DOHH2 (cell line): ENCODE measurements around the gene OR51B5.
"Not testable (repeated sequence)": the region's sequence is repeated elsewhere in the genome, so short reads cannot be mapped to it uniquely, and the experiment has no call there.

Source experiments
- H3F3A ChIP-seq: fragments of 200-600 bp; sonication (generic), shearing (Covaris generic); 2 replicates; pipeline ENCODE4 v1.6.0; 2016; ENCODE audit warnings: antibody characterized with exemption, mild to moderate bottlenecking; ENCODE audit not compliant: control insufficient read depth, insufficient read depth
- H3K27ac ChIP-seq: fragments of 200-600 bp; sonication (generic); 2 replicates; pipeline ENCODE4 v1.5.1; 2014; ENCODE audit warnings: low read depth, mild to moderate bottlenecking, low read length, moderate library complexity
- H3K27me3 ChIP-seq: fragments of 200-600 bp; sonication (generic); 2 replicates; pipeline ENCODE4 v1.6.1; 2014; ENCODE audit warnings: mild to moderate bottlenecking, low read length, mixed read lengths; ENCODE audit not compliant: control insufficient read depth
- H3K36me3 ChIP-seq: fragments of 200-600 bp; sonication (generic); 2 replicates; pipeline ENCODE4 v1.6.1; 2014; ENCODE audit warnings: mild to moderate bottlenecking, low read length, moderate library complexity, mixed read lengths; ENCODE audit not compliant: control insufficient read depth
- H3K4me1 ChIP-seq: fragments of 200-600 bp; sonication (generic); 2 replicates; pipeline ENCODE4 v1.6.1; 2014; ENCODE audit warnings: mild to moderate bottlenecking, low read length, mixed read lengths; ENCODE audit not compliant: control insufficient read depth
- H3K4me2 ChIP-seq: fragments of 200-600 bp; sonication (generic); 2 replicates; pipeline ENCODE4 v1.6.0; 2014; ENCODE audit warnings: mild to moderate bottlenecking, low read length, moderate library complexity
- H3K4me3 ChIP-seq: fragments of 200-600 bp; sonication (generic); 2 replicates; pipeline ENCODE4 v1.5.1; 2014; ENCODE audit warnings: mild to moderate bottlenecking, low read length, mixed read lengths
- H3K79me2 ChIP-seq: fragments of 200-600 bp; sonication (generic); 2 replicates; pipeline ENCODE4 v1.6.1; 2014; ENCODE audit warnings: mild to moderate bottlenecking, low read length, mixed read lengths; ENCODE audit not compliant: control insufficient read depth
- H3K9me2 ChIP-seq: fragments of 200-600 bp; sonication (generic); replicated peaks from 2 replicates; pipeline ENCODE4 v1.6.1; 2014; ENCODE audit warnings: mild to moderate bottlenecking, low read length, mixed read lengths; ENCODE audit not compliant: control insufficient read depth
- H3K9me3 ChIP-seq: fragments of 200-600 bp; sonication (generic); 2 replicates; pipeline ENCODE4 v1.6.1; 2014; ENCODE audit warnings: antibody characterized with exemption, low read length, mixed read lengths; ENCODE audit not compliant: control insufficient read depth, insufficient read depth
- H4K20me1 ChIP-seq: fragments of 200-600 bp; sonication (generic); 2 replicates; pipeline ENCODE4 v1.6.0; 2014; ENCODE audit warnings: low read depth, mild to moderate bottlenecking, antibody characterized with exemption, low read length, moderate library complexity; ENCODE audit not compliant: control insufficient read depth, insufficient read depth
- CTCF ChIP-seq: fragments of 200-600 bp; sonication (generic); IDR thresholded peaks from one replicate; pipeline ENCODE4 v1.5.1; 2014; ENCODE audit warnings: antibody characterized with exemption, mild to moderate bottlenecking, low read depth, low read length; ENCODE audit not compliant: poor library complexity, severe bottlenecking
- EZH2phosphoT487 ChIP-seq: fragments of 200-600 bp; sonication (generic); IDR thresholded peaks from 2 replicates; pipeline ENCODE4 v1.6.1; 2017; ENCODE audit warnings: borderline replicate concordance, mild to moderate bottlenecking, antibody characterized with exemption, low read length, moderate library complexity, mixed read lengths

The OR51B5 gene

GRCh38 chr11:5368502-5369043, 25.2 kb upstream of the OR51B5 start:
- TF ChIP-seq EZH2phosphoT487 = no peak
- TF ChIP-seq CTCF = no peak
- no peak overlapping the region for H3K4me3 ChIP-seq
- no peaks in the 10 kb centered on the region for H3K9me3 ChIP-seq
- H3K27ac ChIP-seq = no peak overlapping the region
- H3K79me2 ChIP-seq = no peaks in the 10 kb centered on the region
- H3K4me1 ChIP-seq = no peaks in the 10 kb centered on the region
- H4K20me1 ChIP-seq = no peaks in the 10 kb centered on the region
- H3K36me3 ChIP-seq = no peaks in the 10 kb centered on the region
- no peaks in the 10 kb centered on the region for H3K9me2 ChIP-seq
- no peaks in the 10 kb centered on the region for H3F3A ChIP-seq
- H3K4me2 ChIP-seq = no peak overlapping the region
- no peaks in the 10 kb centered on the region for H3K27me3 ChIP-seq

GRCh38 chr11:5367448-5368074, 24.2 kb upstream of the OR51B5 start:
- Histone ChIP-seq H4K20me1 (no peaks in the 10 kb centered on the region), H3K36me3 (no peaks in the 10 kb centered on the region), H3K9me2 (no peaks in the 10 kb centered on the region), H3K27ac (no peak overlapping the region), H3K4me2 (no peak overlapping the region), H3K4me3 (no peak overlapping the region), H3K9me3 (no peaks in the 10 kb centered on the region), H3K27me3 (no peaks in the 10 kb centered on the region), H3K4me1 (no peaks in the 10 kb centered on the region), H3K79me2 (no peaks in the 10 kb centered on the region), H3F3A (no peaks in the 10 kb centered on the region)
- TF ChIP-seq EZH2phosphoT487 (no peak), CTCF (no peak)

GRCh38 chr11:5366856-5367255, 23.5 kb upstream of the OR51B5 start:
- H3K4me2 ChIP-seq = no peak overlapping the region
- no peaks in the 10 kb centered on the region for H4K20me1 ChIP-seq
- H3K9me2 ChIP-seq = no peaks in the 10 kb centered on the region
- no peaks in the 10 kb centered on the region for H3F3A ChIP-seq
- H3K27me3 ChIP-seq = no peaks in the 10 kb centered on the region
- no peak overlapping the region for H3K4me3 ChIP-seq
- no peaks in the 10 kb centered on the region for H3K79me2 ChIP-seq
- no peaks in the 10 kb centered on the region for H3K9me3 ChIP-seq
- H3K27ac ChIP-seq = no peak overlapping the region
- no peak for TF ChIP-seq EZH2phosphoT487
- TF ChIP-seq CTCF = no peak
- no peaks in the 10 kb centered on the region for H3K4me1 ChIP-seq
- no peaks in the 10 kb centered on the region for H3K36me3 ChIP-seq

- H3K27me3 ChIP-seq, H3K4me2 ChIP-seq, H3K27ac ChIP-seq, H3K4me3 ChIP-seq, H3K79me2 ChIP-seq, H3K9me2 ChIP-seq, H3F3A ChIP-seq, H4K20me1 ChIP-seq, H3K4me1 ChIP-seq, H3K9me3 ChIP-seq, H3K36me3 ChIP-seq: not testable (repeated sequence)
Observed at GRCh38 chr11:5366365-5366764, 23.0 kb upstream of the OR51B5 start.
